ENCODE measurements around the gene NRM.

The NRM gene

DNA sequence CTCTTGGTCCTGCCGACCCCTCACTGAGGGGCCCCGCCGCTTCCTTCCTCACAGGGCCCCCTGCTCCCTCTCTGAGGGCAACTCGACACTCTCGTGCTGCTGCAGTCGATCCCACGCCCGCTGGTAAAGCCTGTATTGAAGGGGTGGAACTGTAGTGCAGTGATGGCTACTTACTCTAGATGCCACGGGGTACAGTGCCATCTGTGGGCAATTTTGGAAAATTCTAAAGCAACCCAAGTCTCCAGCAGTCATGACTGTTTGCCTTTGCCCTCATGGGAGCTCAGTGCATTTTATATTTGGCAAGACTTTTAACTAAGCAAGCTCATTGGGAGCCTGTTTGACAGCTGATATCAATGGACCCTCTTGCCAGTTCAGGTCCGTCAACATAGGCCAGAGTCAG lies 50.3 kb downstream of the NRM start:
- no peak overlapping the region for H3K4me3 ChIP-seq (ENCODE audit: low read length)
- no peak for DNase-seq (ENCODE audit: low read depth)
- TF ChIP-seq, protein P1, sequence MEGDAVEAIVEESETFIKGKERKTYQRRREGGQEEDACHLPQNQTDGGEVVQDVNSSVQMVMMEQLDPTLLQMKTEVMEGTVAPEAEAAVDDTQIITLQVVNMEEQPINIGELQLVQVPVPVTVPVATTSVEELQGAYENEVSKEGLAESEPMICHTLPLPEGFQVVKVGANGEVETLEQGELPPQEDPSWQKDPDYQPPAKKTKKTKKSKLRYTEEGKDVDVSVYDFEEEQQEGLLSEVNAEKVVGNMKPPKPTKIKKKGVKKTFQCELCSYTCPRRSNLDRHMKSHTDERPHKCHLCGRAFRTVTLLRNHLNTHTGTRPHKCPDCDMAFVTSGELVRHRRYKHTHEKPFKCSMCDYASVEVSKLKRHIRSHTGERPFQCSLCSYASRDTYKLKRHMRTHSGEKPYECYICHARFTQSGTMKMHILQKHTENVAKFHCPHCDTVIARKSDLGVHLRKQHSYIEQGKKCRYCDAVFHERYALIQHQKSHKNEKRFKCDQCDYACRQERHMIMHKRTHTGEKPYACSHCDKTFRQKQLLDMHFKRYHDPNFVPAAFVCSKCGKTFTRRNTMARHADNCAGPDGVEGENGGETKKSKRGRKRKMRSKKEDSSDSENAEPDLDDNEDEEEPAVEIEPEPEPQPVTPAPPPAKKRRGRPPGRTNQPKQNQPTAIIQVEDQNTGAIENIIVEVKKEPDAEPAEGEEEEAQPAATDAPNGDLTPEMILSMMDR (conservative IDR thresholded peaks at IDR 0.05; ENCODE audit: low read length): no peak
